ENCODE measurements around the gene YIPF4. TPM values are rescaled to one million over a fixed set of nuclear protein-coding genes. Genes with fewer than 3 reads are reported as not detected.

YIPF4 gene
- 46.2 TPM for total RNA-seq
- polyA plus RNA-seq = 17.2 TPM

DNA sequence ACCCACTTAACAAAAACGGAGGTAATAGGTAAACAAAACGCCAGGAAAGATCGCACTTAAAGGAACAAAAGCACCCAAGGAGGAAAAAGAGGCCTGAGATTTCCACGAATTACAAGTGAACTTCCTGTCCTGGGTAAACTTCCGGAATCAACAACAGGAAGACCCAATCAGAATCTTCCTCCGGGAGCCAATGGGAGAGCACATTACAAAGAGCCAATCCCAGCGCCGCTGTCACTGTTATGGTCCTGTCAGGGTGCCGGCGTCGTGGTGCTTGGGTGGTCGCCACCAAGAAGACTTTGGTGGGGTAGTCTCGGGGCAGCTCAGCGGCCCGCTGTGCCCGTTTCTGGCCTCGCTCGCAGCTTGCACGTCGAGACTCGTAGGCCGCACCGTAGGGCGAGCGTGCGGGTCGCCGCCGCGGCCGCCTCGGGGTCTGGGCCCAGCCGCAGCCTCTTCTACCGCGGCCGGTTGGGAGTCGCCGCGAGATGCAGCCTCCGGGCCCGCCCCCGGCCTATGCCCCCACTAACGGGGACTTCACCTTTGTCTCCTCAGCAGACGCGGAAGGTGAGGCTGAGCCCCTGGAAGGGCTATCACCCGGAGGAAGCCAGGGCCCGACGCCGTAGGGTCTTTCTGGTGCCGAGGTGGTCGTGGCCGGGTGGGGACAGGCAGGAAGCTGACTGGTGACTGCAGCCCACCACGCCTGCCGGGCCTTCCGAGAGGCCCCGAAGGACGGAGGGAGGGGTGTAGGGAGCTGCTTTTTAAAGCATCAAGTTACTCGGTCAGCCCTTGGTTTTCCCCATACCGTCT, at the start of gene YIPF4:
Gene YIPF4 (plus strand): TSS at position 231 of the 804 bp plus-strand sequence. CDS start 252 bp downstream, at position 483.
- under 1% methylated on average over 59 of the region's 59 CpGs for WGBS

DNA sequence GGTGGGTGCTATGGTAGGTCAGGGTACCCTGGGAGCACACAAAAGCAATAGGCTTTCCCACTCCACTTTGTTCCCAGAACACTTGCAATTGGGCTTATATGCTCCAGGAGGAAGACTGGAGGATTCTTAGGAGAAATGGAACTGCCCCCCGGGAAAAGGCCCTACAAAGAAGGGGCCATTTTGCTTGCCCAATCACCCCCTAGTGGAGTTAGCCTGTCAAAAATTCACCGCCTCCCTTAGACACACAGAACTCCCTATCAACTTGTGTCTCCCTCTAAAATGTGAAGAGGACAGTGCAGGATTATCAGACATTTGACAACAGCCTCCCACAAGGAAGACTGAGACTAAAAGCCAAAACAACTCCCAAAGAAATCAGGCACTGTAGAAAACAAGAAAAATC, 49.5 kb upstream of the YIPF4 start:
- 80% methylated on average over 2 of the region's 2 CpGs for WGBS

More for the DNA sequence above, at the start of gene YIPF4:
- Histone ChIP-seq H3K27ac (ENCODE audit: low read depth) (peak within 1 kb of the TSS; percentile 90), H3K36me3 (ENCODE audit: insufficient read depth) (no peaks in the 10 kb centered on the region), H3K4me3 (ENCODE audit: low read depth, low read length) (peak within 1 kb of the TSS; percentile 80), H3K4me1 (ENCODE audit: insufficient read depth) (no peaks in the 10 kb centered on the region)
- peak; percentile 91 for DNase-seq (ENCODE audit: extremely low spot score)

DNA sequence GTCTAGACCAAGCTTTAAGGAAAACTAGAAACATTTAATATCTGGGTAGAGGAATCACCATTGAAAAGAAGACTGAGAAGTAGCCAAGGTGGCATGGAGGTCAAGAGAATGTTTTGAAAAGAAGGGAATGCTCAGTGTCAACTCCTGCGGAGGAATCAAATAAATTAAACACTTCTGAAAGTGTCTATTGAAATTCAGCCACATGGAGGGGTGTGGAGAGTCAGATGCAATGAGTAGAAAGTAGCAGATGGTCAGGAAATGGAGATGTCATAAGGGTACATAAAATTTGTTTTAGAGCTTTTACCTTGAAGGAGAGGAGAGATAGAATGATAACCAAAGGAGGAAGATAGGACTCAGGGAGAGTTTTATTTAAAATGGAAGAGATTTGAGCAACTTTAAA, 48.1 kb upstream of the YIPF4 start:
- DNase-seq (ENCODE audit: extremely low spot score) = no peak
- H3K27ac ChIP-seq (ENCODE audit: low read depth) = no peak overlapping the region
- H3K4me3 ChIP-seq (ENCODE audit: low read depth, low read length) = no peak overlapping the region
- H3K36me3 ChIP-seq (ENCODE audit: insufficient read depth) = no peaks in the 10 kb centered on the region
- WGBS = 44% methylated on average over 1 of the region's 1 CpG
- no peaks in the 10 kb centered on the region for H3K4me1 ChIP-seq (ENCODE audit: insufficient read depth)

More for the DNA sequence above, 49.5 kb upstream of the YIPF4 start:
- no peak overlapping the region for H3K4me3 ChIP-seq (ENCODE audit: low read depth, low read length)
- no peaks in the 10 kb centered on the region for H3K4me1 ChIP-seq (ENCODE audit: insufficient read depth)
- DNase-seq (ENCODE audit: extremely low spot score) = no peak
- no peak overlapping the region for H3K27ac ChIP-seq (ENCODE audit: low read depth)
- no peaks in the 10 kb centered on the region for H3K36me3 ChIP-seq (ENCODE audit: insufficient read depth)

DNA sequence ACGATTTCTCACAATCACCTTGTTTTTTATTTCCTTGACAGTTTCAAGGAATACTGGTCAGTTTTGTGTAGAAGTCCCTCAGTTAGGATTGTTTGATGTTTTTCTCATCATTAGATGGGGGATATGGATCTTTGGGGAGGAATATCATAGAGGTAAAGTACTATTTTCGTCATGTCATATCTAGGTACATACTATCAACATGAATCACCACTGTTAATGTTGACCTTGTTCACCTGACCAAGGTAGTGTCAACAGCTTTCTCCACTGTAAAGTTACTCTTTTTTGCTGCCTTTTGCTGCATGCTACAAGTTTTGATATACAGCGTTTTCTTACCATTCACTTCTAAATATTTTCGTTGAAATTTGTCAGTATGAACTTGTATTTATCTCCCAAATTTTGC, 45.7 kb upstream of the YIPF4 start:
- 90% methylated on average over 4 of the region's 4 CpGs for WGBS
- H3K4me3 ChIP-seq (ENCODE audit: low read depth, low read length) = no peak overlapping the region
- H3K4me1 ChIP-seq (ENCODE audit: insufficient read depth) = no peaks in the 10 kb centered on the region
- DNase-seq (ENCODE audit: extremely low spot score) = no peak
- H3K36me3 ChIP-seq (ENCODE audit: insufficient read depth) = no peaks in the 10 kb centered on the region
- no peak overlapping the region for H3K27ac ChIP-seq (ENCODE audit: low read depth)

DNA sequence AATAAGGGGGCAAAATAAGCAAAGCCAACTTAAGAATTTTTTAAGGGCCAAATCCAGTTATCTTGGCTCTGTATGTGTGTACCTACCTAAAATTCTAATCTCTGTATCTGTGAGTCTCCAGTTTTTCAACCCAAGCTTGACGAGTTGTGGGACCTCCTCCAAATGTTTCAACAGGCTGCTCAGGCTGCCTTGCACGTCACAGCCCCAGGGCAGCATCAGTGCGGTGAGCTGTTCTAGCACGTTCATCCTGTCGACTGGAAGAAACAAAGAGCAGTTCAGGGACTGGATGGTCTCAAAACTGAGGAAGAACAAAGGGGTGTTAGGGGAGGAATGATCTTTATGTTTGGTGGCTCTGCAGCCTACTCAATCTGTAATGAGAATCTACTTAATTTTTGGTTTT, 42.4 kb upstream of the YIPF4 start:
- H3K4me1 ChIP-seq (ENCODE audit: insufficient read depth) = no peaks in the 10 kb centered on the region
- H3K4me3 ChIP-seq (ENCODE audit: low read depth, low read length) = no peak overlapping the region
- H3K36me3 ChIP-seq (ENCODE audit: insufficient read depth) = no peaks in the 10 kb centered on the region
- H3K27ac ChIP-seq (ENCODE audit: low read depth) = no peak overlapping the region
- 77% methylated on average over 5 of the region's 5 CpGs for WGBS
- DNase-seq (ENCODE audit: extremely low spot score) = no peak

DNA sequence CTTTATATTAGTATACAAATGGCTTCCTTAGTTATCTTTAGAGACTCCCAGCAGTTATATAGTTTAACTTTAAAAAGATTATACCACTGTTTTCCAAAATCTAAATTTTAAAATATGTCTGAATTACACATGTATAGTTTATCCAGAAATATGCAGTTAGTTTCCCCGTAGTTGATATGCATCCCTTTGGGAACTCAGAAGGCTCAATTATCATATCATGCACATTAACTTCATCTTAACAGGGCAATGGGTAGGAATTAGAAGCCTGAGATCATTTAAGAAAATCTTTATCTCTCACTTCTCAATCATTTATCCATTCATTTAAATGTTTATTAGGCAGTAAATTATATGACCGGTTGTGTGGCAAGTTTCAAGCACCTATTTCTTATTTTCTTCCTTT, 40.2 kb upstream of the YIPF4 start:
- Histone ChIP-seq H3K4me1 (ENCODE audit: insufficient read depth) (no peaks in the 10 kb centered on the region), H3K27ac (ENCODE audit: low read depth) (no peak overlapping the region), H3K4me3 (ENCODE audit: low read depth, low read length) (no peak overlapping the region), H3K36me3 (ENCODE audit: insufficient read depth) (no peaks in the 10 kb centered on the region)
- DNase-seq (ENCODE audit: extremely low spot score) = no peak
- 85% methylated on average over 2 of the region's 2 CpGs for WGBS

DNA sequence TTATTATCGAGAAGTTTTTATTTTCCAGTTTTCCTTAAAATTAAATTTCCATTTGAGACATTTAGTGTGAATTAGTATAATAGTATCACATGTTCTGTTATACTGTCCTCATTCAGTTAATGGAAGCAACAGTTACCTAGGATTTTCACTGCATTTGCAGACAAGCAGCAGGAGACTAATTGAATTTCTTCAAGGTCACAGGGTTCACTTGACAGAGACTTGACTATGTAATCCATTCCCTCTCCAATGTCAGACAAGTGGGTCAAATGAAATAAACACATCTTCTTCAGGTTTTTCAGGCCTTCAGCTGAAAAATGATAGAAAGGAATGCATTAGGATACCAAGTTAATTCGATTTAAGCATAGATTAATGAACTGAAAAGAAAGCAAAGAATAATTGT, 39.7 kb upstream of the YIPF4 start:
- no peaks in the 10 kb centered on the region for H3K36me3 ChIP-seq (ENCODE audit: insufficient read depth)
- H3K4me3 ChIP-seq (ENCODE audit: low read depth, low read length) = no peak overlapping the region
- no peak overlapping the region for H3K27ac ChIP-seq (ENCODE audit: low read depth)
- DNase-seq (ENCODE audit: extremely low spot score) = no peak
- H3K4me1 ChIP-seq (ENCODE audit: insufficient read depth) = no peaks in the 10 kb centered on the region
- 92% methylated on average over 2 of the region's 2 CpGs for WGBS

DNA sequence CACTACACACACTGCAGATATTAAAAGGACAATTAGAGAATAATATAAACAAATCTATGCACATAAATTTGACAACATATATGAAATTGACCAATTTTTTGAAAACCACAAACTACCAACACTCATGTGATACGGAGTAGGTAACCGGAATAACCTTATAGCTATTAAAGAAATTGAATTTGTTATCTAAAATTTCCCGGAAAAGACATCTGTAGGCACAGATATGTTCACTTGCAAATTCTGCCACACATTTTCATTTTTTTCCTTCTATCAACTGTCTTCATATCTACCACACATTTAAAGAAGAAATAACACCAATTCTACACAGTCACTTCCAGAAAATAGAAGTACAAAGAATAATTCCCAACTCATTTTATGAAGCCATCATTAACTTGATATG, 35.4 kb upstream of the YIPF4 start:
- Histone ChIP-seq H3K27ac (ENCODE audit: low read depth) (no peak overlapping the region), H3K4me3 (ENCODE audit: low read depth, low read length) (no peak overlapping the region), H3K36me3 (ENCODE audit: insufficient read depth) (no peaks in the 10 kb centered on the region), H3K4me1 (ENCODE audit: insufficient read depth) (no peaks in the 10 kb centered on the region)
- 92% methylated on average over 3 of the region's 3 CpGs for WGBS
- no peak for DNase-seq (ENCODE audit: extremely low spot score)

DNA sequence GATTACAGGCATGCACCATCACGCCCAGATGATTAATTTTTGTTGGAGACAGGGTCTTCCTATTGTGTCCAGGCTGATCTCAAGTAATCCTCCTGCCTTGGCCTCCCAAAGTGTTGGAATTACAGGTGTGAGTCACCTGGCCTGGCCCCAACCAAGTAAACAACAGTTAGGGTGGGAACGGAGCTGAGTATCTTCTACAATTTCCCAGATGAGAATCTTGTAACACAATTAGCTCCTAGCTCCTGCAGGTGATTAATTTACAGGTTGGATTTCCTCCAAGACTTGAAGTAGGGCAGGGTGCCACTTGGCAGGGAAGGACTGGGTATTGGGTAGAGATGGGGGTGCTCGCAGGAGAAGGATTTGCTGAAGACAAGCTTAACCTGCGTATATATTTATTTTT, 30.8 kb upstream of the YIPF4 start:
- DNase-seq (ENCODE audit: extremely low spot score) = no peak
- H3K4me3 ChIP-seq (ENCODE audit: low read depth, low read length) = no peak overlapping the region
- no peaks in the 10 kb centered on the region for H3K36me3 ChIP-seq (ENCODE audit: insufficient read depth)
- H3K27ac ChIP-seq (ENCODE audit: low read depth) = no peak overlapping the region
- 89% methylated on average over 4 of the region's 4 CpGs for WGBS
- H3K4me1 ChIP-seq (ENCODE audit: insufficient read depth) = no peaks in the 10 kb centered on the region

DNA sequence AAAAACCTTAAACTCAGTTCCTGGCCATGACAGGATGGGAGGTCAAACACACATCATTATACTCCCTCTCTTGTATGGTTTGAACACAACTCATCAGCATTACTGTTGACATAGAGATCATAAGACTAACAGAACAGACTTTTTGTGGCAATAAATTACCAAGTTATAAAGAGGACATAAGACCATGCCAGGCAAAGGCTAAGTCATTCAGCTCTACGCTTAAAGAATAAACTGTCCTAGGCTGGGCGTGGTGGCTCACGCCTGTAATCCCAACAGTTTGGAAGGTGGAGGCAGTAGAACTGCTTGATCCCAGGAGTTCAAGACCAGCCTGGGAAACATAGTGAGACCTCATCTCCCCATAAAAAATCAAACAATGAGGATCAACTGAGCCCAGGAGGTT, 29.4 kb upstream of the YIPF4 start:
- no peak for DNase-seq (ENCODE audit: extremely low spot score)
- 87% methylated on average over 3 of the region's 3 CpGs for WGBS
- Histone ChIP-seq H3K4me1 (ENCODE audit: insufficient read depth) (no peaks in the 10 kb centered on the region), H3K36me3 (ENCODE audit: insufficient read depth) (no peaks in the 10 kb centered on the region), H3K4me3 (ENCODE audit: low read depth, low read length) (no peak overlapping the region), H3K27ac (ENCODE audit: low read depth) (no peak overlapping the region)

DNA sequence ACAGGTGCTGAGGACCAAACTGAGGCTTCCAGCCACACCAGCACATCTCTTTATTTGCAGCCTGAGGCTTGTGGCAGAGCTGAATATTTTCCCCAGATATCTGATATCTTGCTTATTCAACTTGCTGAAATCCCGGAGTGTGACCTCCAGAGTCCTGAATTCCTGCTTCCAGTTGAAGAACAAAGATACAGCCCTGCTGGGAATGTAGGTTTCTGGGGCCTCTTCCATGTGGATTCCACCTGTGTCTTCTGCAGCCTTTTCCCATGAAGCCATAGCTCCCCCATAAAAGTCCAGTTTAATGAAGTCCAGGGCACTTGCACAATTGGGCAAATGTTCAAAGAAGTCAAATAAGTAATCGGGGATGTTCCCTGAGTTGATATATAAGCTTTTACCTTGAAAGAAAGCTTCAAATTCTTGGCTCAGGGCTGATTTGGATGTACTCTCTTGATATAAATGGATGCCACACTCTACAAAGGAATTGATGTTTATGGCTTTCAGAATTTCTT, 27.9 kb upstream of the YIPF4 start:
- WGBS = 59% methylated on average over 2 of the region's 2 CpGs

DNA sequence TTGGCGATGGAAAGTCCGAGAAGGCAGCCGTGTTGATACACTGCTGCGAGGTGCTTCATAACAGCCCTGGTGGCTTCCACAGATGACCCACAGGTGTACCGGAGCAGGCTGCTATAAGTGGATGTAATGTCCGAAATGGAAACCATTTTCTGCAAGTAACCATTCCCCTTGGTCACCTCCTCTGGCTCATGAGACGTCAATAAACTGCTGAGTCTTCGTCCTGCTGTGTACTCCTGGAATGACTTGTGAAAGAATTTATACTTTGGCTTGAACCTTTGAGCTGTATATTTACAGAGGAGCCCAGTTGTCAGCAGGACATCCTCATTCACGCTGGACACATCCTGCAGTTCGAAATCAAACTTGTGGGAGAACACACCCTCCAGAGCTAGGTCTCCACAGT, 27.4 kb upstream of the YIPF4 start:
- Histone ChIP-seq H3K27ac (ENCODE audit: low read depth) (no peak overlapping the region), H3K4me1 (ENCODE audit: insufficient read depth) (no peaks in the 10 kb centered on the region), H3K4me3 (ENCODE audit: low read depth, low read length) (no peak overlapping the region), H3K36me3 (ENCODE audit: insufficient read depth) (no peaks in the 10 kb centered on the region)
- DNase-seq (ENCODE audit: extremely low spot score) = no peak
- WGBS = 75% methylated on average over 10 of the region's 10 CpGs

More for the DNA sequence above, 27.9 kb upstream of the YIPF4 start:
- Histone ChIP-seq H3K36me3 (ENCODE audit: insufficient read depth) (no peaks in the 10 kb centered on the region), H3K27ac (ENCODE audit: low read depth) (no peak overlapping the region), H3K4me1 (ENCODE audit: insufficient read depth) (no peaks in the 10 kb centered on the region), H3K4me3 (ENCODE audit: low read depth, low read length) (no peak overlapping the region)
- no peak for DNase-seq (ENCODE audit: extremely low spot score)

DNA sequence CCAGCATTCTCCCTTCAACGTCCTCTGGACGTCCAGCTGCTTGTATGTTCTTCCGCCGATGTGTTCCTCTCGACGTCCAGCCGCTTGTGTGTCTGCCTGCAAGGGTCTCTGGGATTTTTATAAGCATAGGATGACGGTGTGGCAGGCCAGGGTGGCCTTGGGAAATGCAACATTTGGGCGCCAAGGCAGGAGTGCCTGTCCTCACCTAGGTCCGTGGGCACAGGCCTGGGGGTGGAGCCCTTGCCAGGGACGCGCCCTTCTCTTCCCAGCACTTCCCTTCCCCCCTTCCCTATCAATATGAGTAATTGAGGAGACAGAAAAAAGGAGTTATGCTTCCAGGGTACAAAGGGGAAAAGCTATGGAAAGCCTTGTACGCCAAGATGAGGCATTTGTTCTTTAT, 19.5 kb upstream of the YIPF4 start:
- Histone ChIP-seq H3K4me3 (ENCODE audit: low read depth, low read length) (no peak overlapping the region), H3K36me3 (ENCODE audit: insufficient read depth) (no peaks in the 10 kb centered on the region), H3K27ac (ENCODE audit: low read depth) (no peak overlapping the region), H3K4me1 (ENCODE audit: insufficient read depth) (no peaks in the 10 kb centered on the region)
- DNase-seq (ENCODE audit: extremely low spot score) = no peak
- 80% methylated on average over 13 of the region's 13 CpGs for WGBS

DNA sequence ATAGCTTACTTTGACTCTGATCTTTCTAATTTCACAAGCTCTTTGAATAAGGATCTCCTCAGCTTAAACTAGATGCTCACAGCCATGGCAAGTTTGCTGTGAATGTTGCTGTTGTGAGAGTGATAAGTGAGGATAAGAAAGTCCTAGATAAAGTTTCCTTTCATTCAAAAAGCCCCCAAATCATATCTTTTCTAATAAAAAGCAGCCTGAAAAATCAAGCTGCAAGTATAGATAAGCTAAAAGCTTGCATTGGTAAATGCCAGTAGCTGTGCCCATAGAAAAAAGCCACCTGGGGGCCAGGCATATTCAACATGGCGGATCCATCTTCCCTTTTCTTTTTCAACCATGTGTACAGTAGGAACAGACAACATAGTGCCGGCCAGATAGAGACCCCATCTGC, 17.3 kb upstream of the YIPF4 start:
- no peaks in the 10 kb centered on the region for H3K4me1 ChIP-seq (ENCODE audit: insufficient read depth)
- no peak for DNase-seq (ENCODE audit: extremely low spot score)
- WGBS = 77% methylated on average over 2 of the region's 2 CpGs
- no peak overlapping the region for H3K27ac ChIP-seq (ENCODE audit: low read depth)
- no peaks in the 10 kb centered on the region for H3K36me3 ChIP-seq (ENCODE audit: insufficient read depth)
- H3K4me3 ChIP-seq (ENCODE audit: low read depth, low read length) = no peak overlapping the region

All from urinary bladder (tissue), 4 donors.